ENCODE data around the gene ERBB4.

Gene ERBB4

DNA sequence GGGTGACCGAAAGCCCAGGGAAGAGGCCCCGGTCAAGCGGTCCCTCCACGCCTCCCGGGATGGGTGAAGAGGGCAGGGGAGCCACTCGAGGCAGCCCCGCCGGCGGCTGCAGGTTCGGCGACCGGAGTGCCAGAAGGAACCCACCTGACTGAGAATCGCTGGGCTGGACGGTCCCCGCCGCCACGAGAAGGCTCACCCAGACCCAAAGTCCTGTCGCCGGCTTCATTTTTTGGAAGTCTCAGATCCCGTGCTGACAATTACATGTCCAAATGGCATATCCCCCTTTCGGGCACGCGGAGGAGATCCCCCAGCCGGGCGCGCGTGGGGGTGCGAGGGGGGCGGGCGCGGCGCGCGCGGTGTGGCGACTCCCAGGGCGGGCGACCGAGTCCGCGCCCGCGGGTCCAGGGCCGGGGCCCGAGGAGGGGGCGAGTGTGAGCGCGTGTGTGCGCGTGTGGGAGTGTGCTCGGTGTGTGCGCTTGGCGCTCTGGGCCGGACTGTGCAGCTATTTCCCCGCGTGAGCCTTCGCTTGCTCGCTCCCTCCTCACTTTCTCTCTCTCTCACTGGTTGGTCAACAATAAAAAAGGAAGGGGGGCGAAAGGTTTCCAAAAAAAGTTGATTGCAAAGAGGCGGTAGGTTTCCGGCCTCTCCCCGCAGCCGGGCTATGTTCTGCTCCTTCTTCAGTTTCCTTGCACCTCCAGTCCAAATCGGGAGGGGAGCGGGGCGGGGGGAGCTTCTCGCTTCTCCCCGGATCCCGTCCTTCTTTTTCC is at the start of gene ERBB4:
Gene ERBB4, minus strand, starts transcription at position 498 of the 767 bp plus-strand sequence. Its CDS starts 272 bp downstream, at position 226.
- peak; percentile 74 for DNase-seq (ENCODE audit: low spot score)
- TF ChIP-seq, protein P1, sequence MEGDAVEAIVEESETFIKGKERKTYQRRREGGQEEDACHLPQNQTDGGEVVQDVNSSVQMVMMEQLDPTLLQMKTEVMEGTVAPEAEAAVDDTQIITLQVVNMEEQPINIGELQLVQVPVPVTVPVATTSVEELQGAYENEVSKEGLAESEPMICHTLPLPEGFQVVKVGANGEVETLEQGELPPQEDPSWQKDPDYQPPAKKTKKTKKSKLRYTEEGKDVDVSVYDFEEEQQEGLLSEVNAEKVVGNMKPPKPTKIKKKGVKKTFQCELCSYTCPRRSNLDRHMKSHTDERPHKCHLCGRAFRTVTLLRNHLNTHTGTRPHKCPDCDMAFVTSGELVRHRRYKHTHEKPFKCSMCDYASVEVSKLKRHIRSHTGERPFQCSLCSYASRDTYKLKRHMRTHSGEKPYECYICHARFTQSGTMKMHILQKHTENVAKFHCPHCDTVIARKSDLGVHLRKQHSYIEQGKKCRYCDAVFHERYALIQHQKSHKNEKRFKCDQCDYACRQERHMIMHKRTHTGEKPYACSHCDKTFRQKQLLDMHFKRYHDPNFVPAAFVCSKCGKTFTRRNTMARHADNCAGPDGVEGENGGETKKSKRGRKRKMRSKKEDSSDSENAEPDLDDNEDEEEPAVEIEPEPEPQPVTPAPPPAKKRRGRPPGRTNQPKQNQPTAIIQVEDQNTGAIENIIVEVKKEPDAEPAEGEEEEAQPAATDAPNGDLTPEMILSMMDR (IDR thresholded peaks at IDR 0.05), result no peak
- Histone ChIP-seq H3K4me3 (peak within 1 kb of the TSS; percentile 98), H3K27ac (peak within 1 kb of the TSS; percentile 21 to 88)

DNA sequence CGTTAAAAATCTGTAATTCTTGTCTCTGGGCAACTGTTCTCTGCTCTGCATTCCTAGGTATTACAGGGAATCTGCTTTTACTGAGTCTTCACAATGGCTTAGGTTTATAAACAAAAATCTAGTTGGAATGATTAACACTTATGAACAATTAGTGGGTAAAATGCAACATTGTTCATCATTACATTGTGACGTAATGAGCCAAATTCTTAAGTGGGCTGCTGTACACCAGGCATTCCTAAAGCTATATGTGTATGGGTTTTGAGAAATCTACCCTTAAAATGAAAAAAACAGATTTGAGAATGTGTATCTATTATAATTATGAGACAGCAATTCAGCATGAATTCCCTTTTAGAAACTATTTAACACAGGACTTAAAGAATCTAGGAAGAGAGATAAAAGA is 41.5 kb upstream of the ERBB4 start:
- Histone ChIP-seq H3K27ac (no peak overlapping the region), H3K4me3 (no peak overlapping the region)
- no peak for DNase-seq (ENCODE audit: low spot score)
- TF ChIP-seq, protein P1 (IDR thresholded peaks at IDR 0.05), result no peak

DNA sequence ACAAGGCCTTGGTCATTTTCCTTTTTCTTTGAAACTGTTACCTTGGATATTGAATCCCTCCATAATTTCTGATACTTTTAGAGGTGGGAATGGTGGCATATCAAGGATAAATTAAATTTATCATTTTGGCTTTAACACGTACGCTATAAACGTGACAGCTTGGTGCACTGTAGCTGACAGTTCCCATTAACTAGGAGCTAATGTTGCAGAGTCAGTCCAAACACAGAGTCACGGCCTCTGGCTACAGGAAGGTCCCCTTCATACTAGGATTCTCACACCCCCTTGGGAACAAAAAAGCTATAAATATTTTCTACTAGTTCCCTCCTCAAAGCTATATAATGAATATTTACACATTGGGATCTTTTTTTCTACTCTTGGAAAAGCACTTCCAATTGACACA is 17.7 kb upstream of the ERBB4 start:
- Histone ChIP-seq H3K27ac (no peak overlapping the region), H3K4me3 (no peak overlapping the region)
- TF ChIP-seq, protein P1 (IDR thresholded peaks at IDR 0.05), result no peak
- no peak for DNase-seq (ENCODE audit: low spot score)

DNA sequence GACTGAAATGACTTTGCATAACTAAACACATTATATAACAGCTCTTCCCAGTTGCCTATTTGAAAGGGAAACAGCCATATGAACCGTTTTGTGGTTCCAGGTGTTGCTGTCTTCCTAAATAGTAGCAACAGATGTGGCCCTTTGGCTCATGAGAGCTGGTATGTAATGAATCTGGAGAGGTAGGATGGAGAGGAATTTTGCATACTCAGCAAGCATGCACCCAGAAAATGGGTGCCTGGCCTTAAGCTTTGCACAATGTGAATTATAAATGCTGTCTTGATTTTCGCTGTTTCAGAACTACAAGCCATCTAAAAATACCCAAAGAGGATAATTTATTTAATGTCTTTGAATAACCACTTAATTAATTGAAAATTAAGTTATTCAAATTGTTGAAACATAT is 15.6 kb upstream of the ERBB4 start:
- H3K27ac ChIP-seq, result no peak overlapping the region
- H3K4me3 ChIP-seq, result no peak overlapping the region
- DNase-seq (ENCODE audit: low spot score), result no peak
- TF ChIP-seq, protein P1 (IDR thresholded peaks at IDR 0.05), result no peak

DNA sequence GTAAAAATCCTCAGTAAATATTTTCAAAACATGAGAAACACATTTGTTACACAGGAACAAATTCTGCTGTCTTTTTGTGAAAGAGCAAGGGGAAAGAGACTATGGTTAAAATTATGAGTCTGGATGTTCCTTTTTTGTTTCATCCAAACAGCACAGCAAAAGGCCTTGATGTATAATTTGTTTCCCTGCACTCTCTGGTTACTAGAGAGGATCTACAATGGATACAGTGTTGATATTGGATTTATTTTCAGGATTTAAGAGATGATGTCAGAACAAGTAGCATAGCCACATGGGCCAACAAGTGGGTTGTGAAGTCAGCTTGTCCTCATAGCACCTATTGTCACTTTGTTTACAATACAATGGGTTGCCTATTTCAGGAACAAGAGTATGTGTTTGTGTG is 11.3 kb upstream of the ERBB4 start:
- no peak for DNase-seq (ENCODE audit: low spot score)
- no peak overlapping the region for H3K27ac ChIP-seq
- H3K4me3 ChIP-seq, result no peak overlapping the region
- TF ChIP-seq, protein P1 (IDR thresholded peaks at IDR 0.05), result no peak

DNA sequence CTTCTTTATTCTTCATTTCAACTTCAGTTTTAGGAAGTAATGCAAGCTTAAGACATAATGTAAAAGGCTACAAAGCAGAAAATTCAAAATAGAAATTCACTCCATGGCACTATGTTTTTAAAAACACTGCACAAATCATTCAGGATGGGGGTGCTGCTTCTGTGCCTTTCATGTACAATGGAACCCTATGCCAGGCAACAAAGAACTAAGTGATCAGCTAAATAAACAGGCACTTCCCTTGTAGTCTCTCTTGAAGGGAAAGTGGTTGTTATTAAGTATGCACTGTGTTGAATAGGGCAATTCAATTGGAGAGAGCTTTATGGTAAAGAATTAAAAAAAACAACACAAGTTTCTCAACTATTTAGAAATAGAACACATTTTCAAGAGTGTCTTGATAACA is 10.9 kb upstream of the ERBB4 start:
- Histone ChIP-seq H3K4me3 (no peak overlapping the region), H3K27ac (no peak overlapping the region)
- TF ChIP-seq, protein P1 (IDR thresholded peaks at IDR 0.05), result no peak
- DNase-seq (ENCODE audit: low spot score), result no peak

DNA sequence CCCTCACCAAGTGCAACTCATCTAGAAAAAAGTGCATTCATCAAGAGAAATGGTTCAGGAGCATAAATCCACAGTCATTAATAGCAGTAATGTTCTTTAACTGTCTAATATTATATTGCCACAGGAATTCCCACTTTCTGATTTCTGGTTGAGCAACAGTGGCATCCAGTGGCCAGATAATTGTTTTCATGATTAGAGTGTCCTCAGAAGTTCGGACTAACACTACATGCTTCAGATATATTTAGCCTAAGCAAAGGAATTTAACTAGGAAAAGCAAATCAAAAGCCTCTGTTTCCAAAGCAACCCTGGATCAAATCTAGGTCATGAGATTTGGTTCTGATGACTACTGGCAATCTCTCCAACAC is 9.8 kb upstream of the ERBB4 start:
- no peak for DNase-seq (ENCODE audit: low spot score)
- TF ChIP-seq, protein P1 (IDR thresholded peaks at IDR 0.05), result no peak
- peak overlapping the region; percentile 24 for H3K4me3 ChIP-seq
- no peak overlapping the region for H3K27ac ChIP-seq
